GM21529 (cell line): ENCODE results near the gene LAMA2.

Experiments used
- ATAC-seq: cut with Tn5 transposase; IDR thresholded peaks from one replicate; pipeline ENCODE4 v1.9.1; 2021; ENCODE audit not compliant: unreplicated experiment

The LAMA2 gene

DNA sequence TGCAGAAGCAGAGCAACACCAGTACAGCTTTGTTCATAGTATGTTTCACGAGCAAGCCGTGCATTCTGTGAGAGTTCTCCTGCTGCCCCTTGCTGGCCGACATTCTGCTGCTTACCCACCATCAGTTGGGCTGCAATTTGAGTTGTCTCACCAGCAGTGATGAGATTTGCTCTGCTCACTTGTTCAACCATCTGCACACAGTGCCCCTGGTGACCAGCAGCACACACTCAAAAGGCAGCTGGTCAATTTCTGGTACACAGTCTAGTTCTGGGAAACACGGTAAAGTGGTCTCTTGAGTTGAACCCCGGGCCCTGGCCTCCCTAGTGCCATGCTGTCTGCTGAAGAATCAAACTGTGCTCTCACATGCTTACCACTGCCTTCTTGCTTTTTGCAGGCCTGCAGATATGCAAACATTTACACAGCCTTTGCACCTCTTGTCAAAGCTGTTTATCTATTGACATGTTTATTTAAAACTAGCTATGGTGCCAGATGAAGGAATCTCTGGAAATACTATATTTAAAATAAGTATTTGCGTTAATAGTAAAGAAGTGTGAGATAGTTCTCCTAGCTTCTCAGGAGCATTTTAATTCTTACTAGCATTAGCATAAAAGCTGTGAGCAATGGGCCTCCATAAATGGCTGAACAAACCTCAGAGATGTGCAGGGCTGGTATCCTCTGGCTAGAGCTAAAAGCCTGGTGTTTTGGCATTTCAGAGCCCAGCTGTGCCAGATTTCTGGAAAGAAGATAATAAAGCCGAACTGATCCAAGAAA lies 592.7 kb downstream of the LAMA2 start:
- ATAC-seq, result no peak

GRCh38 chr6:129476248-129476564 lies 593.3 kb downstream of the LAMA2 start:
- ATAC-seq, result no peak

DNA sequence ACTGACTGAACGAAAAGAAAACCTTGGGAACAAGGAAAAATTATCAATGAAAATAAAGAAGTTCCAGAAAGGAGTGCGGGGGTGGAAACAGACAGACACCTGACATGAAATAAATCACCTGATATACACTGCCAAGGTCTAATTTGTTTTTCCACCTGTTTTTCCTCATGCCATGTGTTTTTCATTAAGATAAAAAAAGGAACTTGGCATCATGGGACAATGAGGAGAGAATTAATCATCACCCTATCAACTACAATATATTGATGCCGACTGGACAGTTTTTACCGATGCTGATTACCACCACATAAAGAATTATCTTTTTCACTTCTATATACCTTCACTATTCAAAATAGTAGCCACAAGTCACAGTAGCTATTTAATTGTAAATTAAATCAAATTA lies 593.9 kb downstream of the LAMA2 start:
- ATAC-seq, result no peak

DNA sequence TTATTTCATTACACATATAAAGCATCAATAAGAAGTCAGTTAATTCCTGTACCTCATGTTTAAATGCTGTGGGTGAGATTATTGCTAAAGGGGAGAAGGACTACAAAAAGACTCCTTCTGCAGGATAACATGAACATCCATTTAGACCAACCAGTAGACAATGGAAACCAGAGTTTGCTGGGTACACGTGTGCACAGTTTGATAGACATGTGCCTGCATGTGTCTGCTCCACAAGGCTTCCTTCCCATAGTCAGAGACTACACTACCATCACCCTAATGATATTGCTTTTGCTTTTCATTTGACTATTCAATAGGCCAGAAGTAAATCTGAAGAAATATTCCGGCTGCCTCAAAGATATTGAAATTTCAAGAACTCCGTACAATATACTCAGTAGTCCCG lies 595.4 kb downstream of the LAMA2 start:
- ATAC-seq, result no peak

- ATAC-seq, result no peak
These were observed 598.8 kb downstream of the LAMA2 start for GRCh38 chr6:129481706-129482105.

GRCh38 chr6:129485746-129486145 lies 602.8 kb downstream of the LAMA2 start:
- no peak for ATAC-seq

- no peak for ATAC-seq
These were observed 603.4 kb downstream of the LAMA2 start for GRCh38 chr6:129486327-129486726.

DNA sequence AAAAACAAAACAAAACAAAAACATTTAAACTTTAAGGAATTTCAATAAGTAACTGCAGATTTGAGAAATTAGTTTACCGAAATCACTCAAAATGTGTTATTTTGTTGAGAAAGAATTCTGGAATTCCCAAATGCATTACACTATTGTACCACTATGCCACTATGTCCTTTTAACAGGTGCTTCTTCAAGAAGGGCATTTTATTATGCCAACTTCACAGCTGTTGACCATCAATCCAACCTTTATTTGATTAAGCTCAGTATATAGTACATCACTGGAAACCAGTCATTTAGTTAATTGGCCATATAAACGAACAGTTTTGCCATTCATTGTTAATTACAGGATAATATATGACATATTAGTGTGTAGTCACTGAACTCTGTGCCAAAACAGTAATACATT lies 605.4 kb downstream of the LAMA2 start:
- no peak for ATAC-seq

DNA sequence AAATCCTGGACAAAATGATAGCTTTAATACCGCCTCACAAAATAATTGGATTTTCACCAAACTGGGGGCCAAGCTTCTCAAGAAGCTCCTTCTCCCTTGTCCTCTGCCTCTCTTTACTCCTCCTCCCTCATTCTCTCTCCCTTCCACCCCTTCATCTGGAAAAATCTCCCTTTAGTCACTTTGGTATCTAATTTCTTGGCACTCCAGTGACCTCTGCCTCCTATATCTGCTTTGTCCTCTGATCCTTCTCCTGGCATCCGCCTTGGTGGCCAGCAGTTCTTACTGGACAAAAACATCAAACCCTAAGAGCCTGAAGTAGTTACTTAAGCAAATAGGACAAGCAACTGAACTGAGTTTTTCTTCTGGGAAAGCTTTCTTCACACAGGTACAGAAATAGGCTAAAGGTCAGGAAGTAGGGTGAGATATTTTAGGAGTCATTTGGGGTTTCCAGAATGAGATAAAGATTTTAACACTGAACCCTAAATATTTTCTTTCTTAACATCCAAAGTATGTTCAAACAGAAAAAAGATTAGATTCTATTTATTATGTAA lies 606.4 kb downstream of the LAMA2 start:
- no peak for ATAC-seq

DNA sequence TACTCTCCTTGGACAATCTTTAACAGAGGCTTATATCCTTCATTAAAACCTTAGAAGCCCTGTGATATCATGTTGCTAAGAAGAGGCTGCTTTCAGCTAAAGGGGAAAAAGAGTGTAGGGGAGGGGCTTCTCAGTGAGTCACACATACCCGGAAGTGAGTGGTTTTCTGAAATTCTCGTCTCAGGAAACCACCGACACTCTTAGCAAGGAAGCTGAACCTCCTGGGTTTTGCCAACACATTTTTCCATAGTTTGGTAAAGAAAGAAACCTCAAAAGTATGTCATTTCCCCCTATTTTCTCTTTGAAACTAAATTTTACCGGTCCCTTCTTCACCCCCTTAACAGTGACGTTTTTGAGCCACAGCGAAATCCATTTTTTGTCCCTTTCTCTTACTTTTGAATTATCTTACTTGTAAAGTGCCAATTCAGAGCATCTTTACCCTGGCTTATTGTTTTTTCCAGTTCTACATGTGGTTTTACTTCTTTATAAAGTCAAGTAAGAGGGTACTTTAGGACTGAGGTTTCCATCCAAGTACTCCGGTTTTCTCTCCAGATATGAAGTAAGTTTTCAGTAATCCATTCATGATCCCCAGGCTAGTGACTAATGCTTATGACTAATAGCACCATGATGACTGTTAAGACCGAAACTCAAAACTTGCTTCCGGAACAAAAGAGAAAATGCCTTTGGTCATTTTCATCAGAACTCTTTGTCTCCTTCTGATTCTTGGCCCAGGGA lies 607.8 kb downstream of the LAMA2 start:
- ATAC-seq, result peak; percentile 87

DNA sequence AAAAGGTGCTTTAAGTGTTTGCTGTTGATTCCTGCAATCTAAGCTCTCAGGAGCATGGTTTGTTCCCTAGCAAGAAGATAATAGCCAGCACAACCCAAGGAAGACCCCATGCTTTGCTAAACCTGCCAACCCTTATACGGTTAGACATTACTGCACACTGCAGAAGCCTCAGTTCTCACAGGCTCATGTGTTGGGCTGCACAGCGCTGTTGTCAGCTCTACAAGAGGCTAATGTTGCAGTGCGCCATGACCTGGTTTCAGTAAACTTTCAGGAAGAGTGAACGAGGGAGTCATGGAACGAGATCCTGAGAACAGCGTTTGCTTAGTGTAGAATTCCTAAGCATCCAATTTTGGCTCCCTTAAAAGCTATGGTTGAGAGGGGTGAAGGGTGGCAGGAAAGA lies 608.5 kb downstream of the LAMA2 start:
- peak; percentile 4 for ATAC-seq

GRCh38 chr6:129492260-129492659 lies 609.3 kb downstream of the LAMA2 start:
- no peak for ATAC-seq

- ATAC-seq, result no peak
These were observed 610.5 kb downstream of the LAMA2 start for GRCh38 chr6:129493354-129493902.

DNA sequence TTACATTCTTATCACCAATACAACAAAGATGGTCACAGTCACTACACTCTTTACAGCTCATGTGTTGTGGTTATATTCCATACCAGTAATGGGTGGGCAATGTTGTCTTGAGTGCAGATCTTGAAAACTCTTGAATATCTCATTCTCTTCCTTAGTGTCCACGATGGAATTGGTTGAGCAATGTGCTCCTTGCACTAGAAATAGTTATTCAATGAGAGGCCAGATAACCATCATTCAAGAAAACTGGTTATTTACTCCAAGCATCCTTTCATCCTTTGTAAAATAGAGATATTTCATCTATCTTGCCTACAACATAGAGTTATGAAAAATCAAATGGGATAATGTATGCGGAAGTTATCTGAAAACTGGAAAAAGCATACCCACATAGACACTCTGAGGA lies 611.2 kb downstream of the LAMA2 start:
- no peak for ATAC-seq

- ATAC-seq, result no peak
These were observed 611.6 kb downstream of the LAMA2 start for GRCh38 chr6:129494586-129494985.

DNA sequence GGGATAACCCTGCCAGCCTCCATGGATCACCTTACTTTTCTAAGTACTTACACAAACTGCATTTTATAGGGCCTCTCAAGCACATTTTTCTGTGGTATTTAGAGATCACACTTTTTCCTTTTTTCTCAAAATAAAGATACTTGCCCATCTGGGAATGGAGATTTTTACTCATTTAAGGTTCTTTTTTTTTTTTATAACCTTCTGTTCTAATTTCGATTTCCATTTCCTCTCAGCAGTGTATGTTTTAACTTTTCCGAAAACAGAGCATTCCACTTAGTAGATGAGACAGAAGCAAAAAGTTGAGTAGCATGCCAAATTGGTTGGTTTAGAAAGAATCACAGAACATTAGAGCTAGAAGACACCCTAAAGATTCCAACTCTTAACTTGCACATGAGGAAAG lies 612.7 kb downstream of the LAMA2 start:
- ATAC-seq, result no peak

- ATAC-seq, result no peak
These were observed 614.8 kb downstream of the LAMA2 start for GRCh38 chr6:129497481-129498441.

DNA sequence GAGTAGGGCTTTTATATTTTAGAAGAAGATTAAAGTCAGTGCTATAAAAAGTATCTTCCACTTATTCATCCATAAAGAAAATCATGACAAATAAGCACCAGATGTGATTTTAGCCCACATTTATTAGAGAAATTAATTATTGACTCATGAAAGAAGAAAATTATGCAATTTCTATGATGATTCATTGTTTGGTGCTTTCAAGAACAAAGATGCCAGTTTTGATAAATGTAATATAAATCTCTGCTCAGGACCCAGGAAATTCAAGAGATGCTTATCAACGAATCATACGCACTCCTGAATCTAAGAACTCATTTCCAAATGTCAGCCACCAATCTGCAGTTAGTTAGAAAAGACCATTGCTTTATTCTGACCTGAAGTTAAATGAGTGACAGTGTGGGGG lies 615.6 kb downstream of the LAMA2 start:
- no peak for ATAC-seq

DNA sequence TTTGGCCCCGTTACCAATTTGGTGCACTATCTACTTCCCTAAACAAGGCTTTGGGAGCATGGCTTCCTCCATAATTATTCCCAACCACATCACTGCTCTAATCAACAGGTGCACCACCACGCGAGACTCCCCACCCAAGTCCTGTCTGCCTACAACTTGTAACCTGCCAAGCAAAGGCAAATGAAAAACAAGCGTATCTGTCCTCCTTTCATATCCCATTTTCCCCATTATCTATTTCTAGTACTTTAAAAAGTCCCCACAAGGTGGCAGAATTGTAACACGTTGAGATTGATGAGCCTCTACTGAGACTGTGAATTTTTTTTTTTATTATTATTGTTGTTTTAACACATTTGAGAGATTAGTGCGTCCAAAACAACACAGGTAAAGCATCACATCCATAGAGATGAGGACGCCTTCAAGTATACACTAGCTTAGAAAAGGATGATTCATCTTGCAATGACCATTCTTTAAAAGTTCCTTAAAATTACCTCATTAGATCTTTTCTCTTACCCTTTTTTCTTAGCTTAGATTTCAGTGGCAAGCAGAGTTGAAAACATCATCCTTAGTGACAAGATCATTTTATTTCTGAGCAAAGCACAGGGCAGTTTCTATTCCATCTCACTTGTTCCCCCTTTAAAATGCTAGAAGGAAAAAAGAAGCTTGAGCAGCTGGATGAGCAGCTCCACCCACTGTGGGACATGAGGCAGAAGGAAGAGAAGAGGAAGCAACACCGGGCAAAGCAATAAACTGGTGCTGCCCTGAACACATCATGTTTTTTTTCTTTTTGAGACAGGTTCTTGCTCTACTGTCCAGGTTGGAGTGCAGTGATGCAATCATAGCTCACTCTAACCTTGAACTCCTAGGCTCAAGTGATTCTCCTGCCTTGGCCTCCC lies 616.3 kb downstream of the LAMA2 start:
- ATAC-seq, result peak; percentile 86

DNA sequence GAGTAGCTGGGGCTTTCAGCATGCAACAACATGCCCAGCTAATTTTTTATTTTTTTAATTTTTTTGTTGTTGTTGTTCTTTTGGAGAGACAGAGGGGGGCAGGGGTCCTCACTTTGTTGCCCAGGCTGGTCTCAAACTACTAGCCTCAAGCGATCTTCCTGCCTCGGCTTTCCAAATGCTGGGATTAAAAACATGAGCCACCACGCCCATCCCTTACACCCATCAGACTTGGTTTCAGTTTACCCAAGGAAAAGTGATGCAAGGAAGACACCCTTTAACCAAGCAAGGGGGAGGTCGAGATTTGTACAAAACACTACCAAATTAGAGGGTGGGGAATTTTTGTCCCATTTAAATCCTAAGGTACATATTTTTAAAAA lies 616.9 kb downstream of the LAMA2 start:
- no peak for ATAC-seq
